ENCODE results near the gene WWOX.

Gene WWOX

DNA sequence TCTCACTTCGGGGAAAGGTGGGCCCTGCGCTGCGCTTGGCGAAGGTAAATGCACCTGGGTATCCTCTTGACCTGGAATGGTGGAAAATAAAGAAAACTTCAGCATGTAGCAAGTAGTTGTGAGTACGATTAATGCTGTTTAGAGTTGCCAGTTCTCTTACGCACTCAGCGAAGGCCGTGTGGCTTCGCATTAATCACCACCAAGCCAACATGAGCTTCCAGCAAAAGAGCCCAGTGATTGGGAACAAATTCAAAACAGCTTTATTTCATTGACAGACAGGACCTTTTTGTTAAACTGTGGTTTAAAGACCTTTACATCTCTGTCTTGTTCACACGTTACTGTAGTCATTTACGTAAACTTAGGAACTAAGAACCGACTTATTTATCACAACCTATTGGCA is 969.7 kb downstream of the WWOX start:
- ATAC-seq (replicated peaks; ENCODE audit: extremely low read depth, poor library complexity, severe bottlenecking) (no peak), DNase-seq (ENCODE audit: low spot score in 2 of 2) (no peak)
- Mint-ChIP-seq H3K27ac (ENCODE audit: low read depth) (no peak overlapping the region), H3K4me1 (no peaks in the 10 kb centered on the region), H3K27me3 (no peaks in the 10 kb centered on the region), H3K9me3 (no peaks in the 10 kb centered on the region), H3K36me3 (ENCODE audit: insufficient read depth) (no peaks in the 10 kb centered on the region), H3K4me3 (no peak overlapping the region)

DNA sequence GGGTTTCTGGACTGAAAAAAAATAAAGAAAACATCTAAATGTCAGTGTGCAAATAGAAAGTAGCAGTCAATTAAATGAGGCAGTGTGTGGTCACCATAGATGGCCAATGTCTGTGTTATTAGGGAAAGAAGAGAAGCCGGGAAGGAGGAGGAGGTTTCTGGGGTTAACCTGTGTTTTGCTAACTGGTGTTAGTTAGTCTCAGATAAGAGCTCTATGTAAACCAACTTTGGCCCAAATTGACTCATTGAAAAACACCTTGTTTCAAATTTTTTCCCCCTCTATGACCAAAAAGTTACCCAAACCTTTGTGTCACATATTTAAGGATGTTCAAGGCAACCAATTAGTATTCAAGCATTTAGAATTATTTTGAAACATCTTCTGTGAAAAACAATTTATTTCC is 970.2 kb downstream of the WWOX start:
- no peak overlapping the region for H3K27ac Mint-ChIP-seq (ENCODE audit: low read depth)
- no peaks in the 10 kb centered on the region for H3K4me1 Mint-ChIP-seq
- no peak overlapping the region for H3K4me3 Mint-ChIP-seq
- DNase-seq (ENCODE audit: low spot score in 2 of 2) (no peak), ATAC-seq (replicated peaks; ENCODE audit: extremely low read depth, poor library complexity, severe bottlenecking) (no peak)
- no peaks in the 10 kb centered on the region for H3K27me3 Mint-ChIP-seq
- no peaks in the 10 kb centered on the region for H3K9me3 Mint-ChIP-seq
- no peaks in the 10 kb centered on the region for H3K36me3 Mint-ChIP-seq (ENCODE audit: insufficient read depth)

DNA sequence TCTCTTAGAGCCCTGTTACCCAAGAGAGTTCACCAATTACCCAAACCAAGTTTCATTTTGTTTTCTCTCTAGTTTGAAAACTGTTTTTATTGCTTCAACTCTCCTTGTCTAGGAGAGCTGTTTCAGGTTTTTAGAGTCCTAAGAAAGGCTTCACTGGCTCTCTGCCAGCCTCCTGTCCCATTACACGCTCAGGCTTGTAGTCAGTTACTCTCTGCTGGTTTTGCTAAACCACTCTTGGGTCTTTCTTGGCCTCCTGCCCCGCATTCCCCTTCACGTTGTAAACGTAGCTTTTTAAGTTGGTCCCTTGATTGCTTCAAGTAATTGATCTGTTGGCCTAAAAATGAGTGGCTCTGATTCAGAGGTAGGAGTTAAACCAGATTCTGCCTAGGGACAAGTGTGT is 972.0 kb downstream of the WWOX start:
- Mint-ChIP-seq H3K27me3 (no peaks in the 10 kb centered on the region), H3K27ac (ENCODE audit: low read depth) (no peak overlapping the region), H3K9me3 (no peaks in the 10 kb centered on the region), H3K36me3 (ENCODE audit: insufficient read depth) (no peaks in the 10 kb centered on the region), H3K4me3 (no peak overlapping the region), H3K4me1 (peaks cover 3% of the 10 kb centered on the region)
- no peak for DNase-seq (ENCODE audit: low spot score in 2 of 2)
- no peak for ATAC-seq (replicated peaks; ENCODE audit: extremely low read depth, poor library complexity, severe bottlenecking)

DNA sequence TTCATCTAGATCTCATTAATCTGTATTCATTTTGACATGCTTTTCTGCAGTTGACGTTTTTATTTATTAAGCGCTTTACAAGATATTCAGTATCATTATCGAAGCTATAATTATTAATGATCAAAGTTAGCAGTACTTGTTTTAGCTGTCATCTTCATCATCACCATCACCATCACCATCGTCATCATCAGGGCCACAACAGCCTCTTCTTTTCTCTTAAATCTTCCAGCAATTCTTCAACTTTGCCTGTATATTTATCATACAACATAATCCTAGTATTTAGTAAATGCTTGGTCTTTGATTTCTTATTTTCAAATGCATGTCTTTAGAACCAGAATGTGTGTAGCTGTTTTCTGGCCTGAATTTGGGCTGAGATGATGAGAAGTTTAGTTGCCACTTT is 973.1 kb downstream of the WWOX start:
- H3K9me3 Mint-ChIP-seq: no peaks in the 10 kb centered on the region
- no peak overlapping the region for H3K4me3 Mint-ChIP-seq
- H3K4me1 Mint-ChIP-seq: peaks cover 9% of the 10 kb centered on the region
- ATAC-seq (replicated peaks; ENCODE audit: extremely low read depth, poor library complexity, severe bottlenecking) (no peak), DNase-seq (ENCODE audit: low spot score in 2 of 2) (no peak)
- H3K27ac Mint-ChIP-seq (ENCODE audit: low read depth): no peak overlapping the region
- H3K27me3 Mint-ChIP-seq: no peaks in the 10 kb centered on the region
- no peaks in the 10 kb centered on the region for H3K36me3 Mint-ChIP-seq (ENCODE audit: insufficient read depth)

DNA sequence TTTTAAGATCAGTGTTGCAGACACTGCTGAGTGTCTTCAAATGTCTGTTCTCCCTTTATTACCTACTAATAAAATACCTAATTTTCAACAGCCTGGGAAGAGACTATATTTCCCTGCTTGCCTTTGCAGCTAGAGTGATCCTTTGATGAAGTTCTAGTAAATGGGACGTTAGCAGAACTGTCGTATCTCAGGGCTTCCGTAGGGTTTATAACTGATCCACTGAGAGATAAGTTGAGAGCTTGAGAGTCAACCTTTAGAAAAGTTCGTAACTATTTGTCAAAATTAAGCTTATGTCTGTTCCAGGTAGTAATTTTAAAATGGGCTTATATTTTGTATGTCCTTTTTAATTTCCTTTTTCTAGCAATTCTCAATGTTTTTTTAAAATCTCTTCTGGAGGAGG is 974.1 kb downstream of the WWOX start:
- no peak for DNase-seq (ENCODE audit: low spot score in 2 of 2)
- ATAC-seq (replicated peaks; ENCODE audit: extremely low read depth, poor library complexity, severe bottlenecking): no peak
- peaks cover 1% of the 10 kb centered on the region for H3K36me3 Mint-ChIP-seq (ENCODE audit: insufficient read depth)
- H3K27me3 Mint-ChIP-seq: no peaks in the 10 kb centered on the region
- H3K4me1 Mint-ChIP-seq: peaks cover 13% of the 10 kb centered on the region
- no peaks in the 10 kb centered on the region for H3K9me3 Mint-ChIP-seq
- H3K27ac Mint-ChIP-seq (ENCODE audit: low read depth): no peak overlapping the region
- H3K4me3 Mint-ChIP-seq: no peak overlapping the region

DNA sequence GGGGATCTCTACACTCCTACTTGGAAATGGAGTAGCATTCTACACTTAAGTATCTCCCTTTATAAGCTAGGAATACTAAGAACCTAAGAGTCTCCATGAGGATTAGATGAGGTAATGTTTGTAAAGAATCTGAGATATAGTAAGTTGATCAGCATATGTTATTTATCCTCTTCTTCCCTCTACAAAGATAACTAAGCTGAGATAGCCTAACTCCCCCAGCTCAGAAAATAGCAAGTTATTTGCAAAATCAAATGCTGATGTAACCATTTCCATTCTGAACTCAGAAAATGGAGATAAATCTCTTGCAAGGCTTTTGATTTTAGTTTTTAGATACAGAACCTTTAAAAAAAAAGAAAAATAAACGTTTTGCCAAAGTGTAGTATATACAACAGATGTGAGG is 975.1 kb downstream of the WWOX start:
- no peak overlapping the region for H3K27ac Mint-ChIP-seq (ENCODE audit: low read depth)
- no peak for DNase-seq (ENCODE audit: low spot score in 2 of 2)
- H3K4me3 Mint-ChIP-seq: no peak overlapping the region

DNA sequence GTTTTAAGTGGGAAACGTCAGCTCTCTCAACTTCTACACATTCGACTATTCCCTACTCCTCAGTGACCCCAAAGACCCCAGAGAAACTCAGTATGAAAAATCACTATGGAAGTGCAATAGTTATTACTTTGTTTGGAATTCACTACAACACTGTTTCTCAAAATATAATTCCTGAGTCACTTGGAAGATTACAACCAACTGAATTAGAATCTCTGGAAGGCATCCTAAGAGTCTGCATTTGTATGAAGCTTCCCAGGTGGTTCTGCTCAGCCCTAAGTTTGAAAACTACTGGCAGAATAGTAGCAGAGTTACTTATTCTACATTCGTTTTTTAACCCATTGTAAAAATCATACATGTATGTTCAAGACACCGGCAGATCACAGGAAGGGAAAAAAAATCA is 975.5 kb downstream of the WWOX start:
- H3K4me1 Mint-ChIP-seq: peaks cover 13% of the 10 kb centered on the region
- no peak overlapping the region for H3K4me3 Mint-ChIP-seq
- no peaks in the 10 kb centered on the region for H3K27me3 Mint-ChIP-seq

More for the DNA sequence above, 975.1 kb downstream of the WWOX start:
- no peaks in the 10 kb centered on the region for H3K27me3 Mint-ChIP-seq
- no peaks in the 10 kb centered on the region for H3K9me3 Mint-ChIP-seq
- H3K36me3 Mint-ChIP-seq (ENCODE audit: insufficient read depth): peaks cover 1% of the 10 kb centered on the region
- peaks cover 13% of the 10 kb centered on the region for H3K4me1 Mint-ChIP-seq
- no peak for ATAC-seq (replicated peaks; ENCODE audit: extremely low read depth, poor library complexity, severe bottlenecking)

DNA sequence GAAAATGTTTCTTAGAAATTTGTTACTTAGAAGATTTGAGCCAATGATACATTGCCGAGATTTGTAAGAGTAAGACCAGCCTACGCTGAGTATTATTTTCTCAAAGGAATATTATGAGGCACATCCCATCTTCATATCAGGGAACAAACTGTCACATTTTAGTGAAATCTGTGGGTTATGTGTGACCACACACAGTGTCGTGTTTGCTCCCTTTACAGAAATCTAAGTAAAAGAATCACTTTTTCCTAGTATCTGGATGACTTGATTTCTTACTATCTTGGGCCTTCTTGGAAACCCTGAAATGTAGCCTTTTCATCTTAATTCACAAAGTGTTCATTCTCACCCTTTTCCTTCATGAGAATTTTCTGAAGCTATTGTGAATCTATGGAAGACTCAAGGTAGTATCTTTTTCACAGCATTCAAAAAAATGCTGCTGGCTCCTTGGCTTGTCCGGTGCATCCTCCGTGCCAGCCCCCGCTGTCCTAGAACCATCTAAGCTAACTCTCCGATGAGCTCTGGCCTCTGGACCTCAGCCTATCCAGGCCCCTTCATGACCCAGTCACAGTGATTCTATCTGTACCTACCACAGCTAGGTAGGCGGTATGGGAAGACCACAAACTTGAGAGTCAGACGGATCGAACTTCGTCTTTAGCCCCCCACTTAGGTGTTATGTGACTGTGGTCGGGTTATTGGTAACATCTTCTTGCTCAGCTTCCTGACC is 976.8 kb downstream of the WWOX start:
- H3K36me3 Mint-ChIP-seq (ENCODE audit: insufficient read depth): peaks cover 1% of the 10 kb centered on the region
- peaks cover 13% of the 10 kb centered on the region for H3K4me1 Mint-ChIP-seq
- H3K4me3 Mint-ChIP-seq: no peak overlapping the region
- ATAC-seq (replicated peaks; ENCODE audit: extremely low read depth, poor library complexity, severe bottlenecking) (no peak), DNase-seq (ENCODE audit: low spot score in 2 of 2) (no peak)
- no peaks in the 10 kb centered on the region for H3K9me3 Mint-ChIP-seq
- no peaks in the 10 kb centered on the region for H3K27me3 Mint-ChIP-seq
- H3K27ac Mint-ChIP-seq (ENCODE audit: low read depth): no peak overlapping the region

More for the DNA sequence above, 975.5 kb downstream of the WWOX start:
- Mint-ChIP-seq H3K36me3 (ENCODE audit: insufficient read depth) (peaks cover 1% of the 10 kb centered on the region), H3K27ac (ENCODE audit: low read depth) (no peak overlapping the region), H3K9me3 (no peaks in the 10 kb centered on the region)
- ATAC-seq (replicated peaks; ENCODE audit: extremely low read depth, poor library complexity, severe bottlenecking): no peak
- no peak for DNase-seq (ENCODE audit: low spot score in 2 of 2)

DNA sequence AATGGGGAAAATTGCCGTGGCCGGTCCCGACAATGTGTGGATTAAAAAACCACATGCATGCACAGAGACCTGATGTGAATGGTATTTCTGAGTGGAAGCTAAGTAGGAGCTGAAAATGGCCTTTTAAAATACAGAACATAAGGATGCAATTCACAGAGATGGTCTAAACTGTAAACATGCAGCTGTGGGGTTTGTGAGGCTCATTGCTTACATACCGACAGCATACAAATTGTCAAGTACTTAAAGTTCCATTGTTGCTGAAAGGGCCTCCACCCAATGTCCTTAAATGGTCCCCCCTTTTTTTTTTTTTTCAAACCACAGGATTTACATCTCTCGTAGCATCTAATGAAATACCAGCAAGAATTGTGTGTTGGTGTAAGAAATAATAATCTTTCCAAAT is 977.9 kb downstream of the WWOX start:
- Mint-ChIP-seq H3K9me3 (no peaks in the 10 kb centered on the region), H3K27ac (ENCODE audit: low read depth) (no peak overlapping the region), H3K4me1 (peaks cover 13% of the 10 kb centered on the region), H3K36me3 (ENCODE audit: insufficient read depth) (peaks cover 1% of the 10 kb centered on the region), H3K27me3 (no peaks in the 10 kb centered on the region), H3K4me3 (no peak overlapping the region)
- DNase-seq (ENCODE audit: low spot score in 2 of 2) (no peak), ATAC-seq (replicated peaks; ENCODE audit: extremely low read depth, poor library complexity, severe bottlenecking) (no peak)

DNA sequence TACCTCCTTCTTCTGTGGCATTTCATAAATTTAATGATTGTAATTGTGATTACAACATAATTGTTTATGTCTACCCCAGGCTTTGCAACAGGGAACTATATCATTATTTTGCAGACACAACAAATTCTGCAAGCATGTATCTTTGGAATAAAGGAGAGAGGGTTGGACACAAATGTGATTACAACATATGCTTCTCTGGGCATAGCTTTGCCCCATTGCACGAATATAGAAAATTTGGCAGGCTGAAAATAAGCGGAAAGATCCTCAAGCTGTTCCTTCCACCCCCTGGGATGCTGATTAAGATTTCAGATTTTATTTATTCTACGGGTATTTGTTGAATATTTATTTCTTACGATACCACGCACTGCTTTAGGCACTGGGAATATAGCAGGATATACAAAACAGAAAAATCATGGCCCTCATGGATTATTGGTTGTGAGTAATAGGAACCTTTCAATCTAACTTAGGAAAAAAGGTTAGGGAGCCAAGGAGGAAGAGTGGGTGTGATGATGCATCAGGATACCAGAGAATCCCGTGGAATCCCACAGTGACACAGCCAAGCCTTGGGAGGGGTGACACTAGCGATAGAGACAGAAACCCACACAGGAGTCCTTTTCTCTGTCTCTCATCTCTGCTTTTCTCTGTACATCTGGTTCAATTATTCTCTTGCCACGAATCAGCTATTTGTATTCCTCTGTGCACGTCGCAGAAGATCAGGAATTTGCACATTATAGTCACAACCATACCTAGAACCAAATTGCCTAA is 980.4 kb downstream of the WWOX start:
- H3K27ac Mint-ChIP-seq (ENCODE audit: low read depth): no peak overlapping the region
- H3K4me1 Mint-ChIP-seq: peaks cover 19% of the 10 kb centered on the region
- no peak overlapping the region for H3K4me3 Mint-ChIP-seq
- H3K36me3 Mint-ChIP-seq (ENCODE audit: insufficient read depth): peaks cover 4% of the 10 kb centered on the region
- no peaks in the 10 kb centered on the region for H3K9me3 Mint-ChIP-seq
- DNase-seq (ENCODE audit: low spot score in 2 of 2) (no peak), ATAC-seq (replicated peaks; ENCODE audit: extremely low read depth, poor library complexity, severe bottlenecking) (no peak)
- H3K27me3 Mint-ChIP-seq: no peaks in the 10 kb centered on the region

DNA sequence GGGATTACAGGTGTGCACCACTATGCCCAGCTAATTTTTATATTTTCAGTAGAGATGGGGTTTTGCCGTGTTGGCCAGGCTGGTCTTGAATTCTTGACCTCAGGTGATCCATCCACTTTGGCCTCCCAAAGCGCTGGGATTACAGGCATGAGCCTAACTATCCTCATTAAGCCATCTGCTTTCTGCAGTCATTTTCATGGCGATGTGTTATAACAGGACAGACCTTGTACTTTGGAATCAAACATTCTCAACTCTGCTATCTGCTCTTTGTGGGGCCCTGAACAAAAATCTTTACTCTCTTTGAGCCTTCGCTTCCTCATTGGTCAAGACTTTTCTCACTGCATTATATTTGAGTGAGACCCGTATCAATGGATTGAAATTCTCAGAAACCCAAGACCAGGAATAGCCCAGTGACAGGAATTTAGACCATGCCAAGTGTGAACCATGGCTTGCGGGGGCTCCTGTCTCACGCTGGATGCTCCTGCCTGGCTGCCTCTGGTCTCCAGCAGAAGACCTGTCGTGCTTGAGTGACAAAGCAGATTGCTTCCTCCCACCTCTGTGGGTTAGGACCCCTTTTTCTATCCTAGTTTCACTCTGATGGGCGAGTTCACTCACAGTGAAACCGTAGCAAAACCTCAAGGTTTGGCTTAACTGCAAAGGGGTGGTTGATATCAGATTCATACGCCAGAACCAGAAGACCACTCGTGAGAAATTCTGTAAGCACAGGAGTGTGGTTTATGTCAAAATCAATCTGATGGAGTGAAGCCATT is 982.0 kb downstream of the WWOX start:
- Mint-ChIP-seq H3K27ac (ENCODE audit: low read depth) (no peak overlapping the region), H3K4me3 (no peak overlapping the region), H3K9me3 (no peaks in the 10 kb centered on the region), H3K36me3 (ENCODE audit: insufficient read depth) (peaks cover 4% of the 10 kb centered on the region), H3K4me1 (peaks cover 15% of the 10 kb centered on the region), H3K27me3 (no peaks in the 10 kb centered on the region)
- DNase-seq (ENCODE audit: low spot score in 2 of 2): no peak
- ATAC-seq (replicated peaks; ENCODE audit: extremely low read depth, poor library complexity, severe bottlenecking): no peak

DNA sequence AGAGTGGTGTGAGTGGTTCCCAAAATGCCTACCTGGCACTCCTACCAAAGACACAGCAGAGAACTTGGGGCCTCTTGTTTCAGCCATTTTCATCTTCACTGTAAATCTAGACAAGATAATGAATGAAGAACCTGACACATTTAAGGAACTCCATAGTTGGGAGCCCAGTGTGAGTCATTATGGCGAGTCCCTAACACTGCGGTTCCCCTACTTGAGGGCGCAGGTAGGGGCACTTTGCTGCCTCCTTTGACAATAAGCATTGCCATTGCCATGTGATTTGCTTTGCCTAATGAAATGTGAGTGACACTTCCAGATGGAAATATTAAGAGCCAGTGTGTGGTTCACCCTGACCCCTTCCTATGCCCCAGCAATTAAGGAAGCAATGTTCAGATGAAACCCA is 983.5 kb downstream of the WWOX start:
- DNase-seq (ENCODE audit: low spot score in 2 of 2): no peak
- H3K4me1 Mint-ChIP-seq: peaks cover 15% of the 10 kb centered on the region
- ATAC-seq (replicated peaks; ENCODE audit: extremely low read depth, poor library complexity, severe bottlenecking): no peak
- H3K36me3 Mint-ChIP-seq (ENCODE audit: insufficient read depth): peaks cover 4% of the 10 kb centered on the region
- H3K27ac Mint-ChIP-seq (ENCODE audit: low read depth): no peak overlapping the region
- no peaks in the 10 kb centered on the region for H3K27me3 Mint-ChIP-seq
- H3K4me3 Mint-ChIP-seq: no peak overlapping the region
- H3K9me3 Mint-ChIP-seq: no peaks in the 10 kb centered on the region

Data from central memory CD8-positive, alpha-beta T cell (primary cell).